ENCODE measurements around the gene PFKFB3.

DNA sequence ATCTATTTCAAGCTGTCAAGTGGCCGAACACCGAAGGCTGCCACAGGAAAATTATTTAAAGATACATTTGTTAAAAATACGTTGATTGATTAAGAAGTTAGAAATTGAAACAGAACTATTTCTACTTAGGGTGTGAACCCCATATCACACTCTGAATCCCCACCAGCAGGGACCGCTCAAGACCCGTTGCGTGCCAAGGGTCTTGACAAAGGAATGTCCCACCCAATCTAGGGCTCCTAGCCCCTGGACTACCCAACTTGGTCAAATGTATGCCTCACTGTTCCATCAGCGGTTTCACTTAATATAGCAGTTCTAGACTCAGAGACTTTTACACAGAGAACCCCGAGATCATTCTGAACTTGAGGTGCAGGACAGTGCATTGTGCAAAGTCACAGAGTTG, 11.6 kb upstream of the PFKFB3 start:
- TF ChIP-seq CTCF (IDR thresholded peaks at IDR 0.05; ENCODE audit: low read length) (0 out of 2 replicates have a peak, but pooled peaks have one; percentile 12), EZH2 (IDR thresholded peaks at IDR 0.05; ENCODE audit: borderline replicate concordance, low read length) (no peak)
